Brain microvascular endothelial cell (primary cell): ENCODE data around the gene FAM222A.

Experiments
- DNase-seq: peaks from one replicate; pipeline ENCODE4 v3.0.0-alpha.2; 2020
- H3K27ac ChIP-seq: fragments of 250-450 bp; sonication (Bioruptor Pico); 2 replicates; pipeline ENCODE4 v1.5.1; 2020; ENCODE audit warnings: mild to moderate bottlenecking, moderate library complexity
- H3K27me3 ChIP-seq: fragments of 250-450 bp; sonication (Bioruptor Pico); replicated peaks from 2 replicates; pipeline ENCODE4 v1.5.1; 2020; ENCODE audit warnings: mild to moderate bottlenecking
- H3K36me3 ChIP-seq: fragments of 250-450 bp; sonication (Bioruptor Pico); replicated peaks from 2 replicates; pipeline ENCODE4 v1.5.1; 2020; ENCODE audit warnings: mild to moderate bottlenecking
- H3K4me3 ChIP-seq: 2 replicates; pipeline ENCODE4 v1.5.1; 2011; ENCODE audit warnings: low read depth, mild to moderate bottlenecking, control low read depth, low read length, moderate library complexity
- CTCF ChIP-seq: IDR thresholded peaks from 2 replicates; pipeline ENCODE4 v1.5.1; 2011; ENCODE audit warnings: low read depth, mild to moderate bottlenecking, moderate library complexity, low read length, control low read depth, inconsistent platforms; ENCODE audit errors: missing control alignments
- in situ Hi-C: cut with HindIII; loops from 2 replicates; pipeline ENCODE4 v1.10.0; 2017; ENCODE audit warnings: low sequenced_read_pairs, low pct_ligation_motif_present

The FAM222A gene

GRCh38 chr12:109752117-109753053, 38.8 kb downstream of the FAM222A start:
- in situ Hi-C loops: no loop called here
- DNase-seq: no peak
- no peak overlapping the region for H3K27ac ChIP-seq
- peaks cover 4% of the 10 kb centered on the region for H3K27me3 ChIP-seq
- no peak overlapping the region for H3K4me3 ChIP-seq
- no peak for TF ChIP-seq CTCF
- no peaks in the 10 kb centered on the region for H3K36me3 ChIP-seq

- Histone ChIP-seq H3K36me3 (no peaks in the 10 kb centered on the region), H3K27me3 (peaks cover 4% of the 10 kb centered on the region), H3K27ac (no peak overlapping the region), H3K4me3 (no peak overlapping the region)
- TF ChIP-seq CTCF: no peak
- no peak for DNase-seq
- in situ Hi-C loops: no loop called here
These were observed 39.4 kb downstream of the FAM222A start for GRCh38 chr12:109753054-109753401.

GRCh38 chr12:109753959-109754358, 40.3 kb downstream of the FAM222A start:
- H3K27me3 ChIP-seq: peaks cover 1% of the 10 kb centered on the region
- in situ Hi-C loops: no loop called here
- H3K36me3 ChIP-seq: no peaks in the 10 kb centered on the region
- H3K27ac ChIP-seq: no peak overlapping the region
- H3K4me3 ChIP-seq: no peak overlapping the region
- TF ChIP-seq CTCF: no peak
- no peak for DNase-seq

GRCh38 chr12:109756457-109756856, 42.8 kb downstream of the FAM222A start:
- Histone ChIP-seq H3K27ac (no peak overlapping the region), H3K36me3 (no peaks in the 10 kb centered on the region), H3K27me3 (no peaks in the 10 kb centered on the region), H3K4me3 (no peak overlapping the region)
- no peak for TF ChIP-seq CTCF
- in situ Hi-C loops: no loop called here
- DNase-seq: no peak

- no peak overlapping the region for H3K4me3 ChIP-seq
- in situ Hi-C loops: no loop called here
- H3K27me3 ChIP-seq: no peaks in the 10 kb centered on the region
- no peak for DNase-seq
- no peaks in the 10 kb centered on the region for H3K36me3 ChIP-seq
- H3K27ac ChIP-seq: no peak overlapping the region
- TF ChIP-seq CTCF: no peak
These were observed 44.1 kb downstream of the FAM222A start for GRCh38 chr12:109757671-109758265.
